DMS 273 treated with DMSO at 0.1 percent for 48 hours (cell line): ENCODE measurements around the gene TMPRSS2.
A peak's percentile ranks its signal among the peaks of the same experiment; 100 is the strongest.
"Not testable (repeated sequence)": the region's sequence is repeated elsewhere in the genome, so short reads cannot be mapped to it uniquely, and the experiment has no call there.

Experiments
- DNase-seq: peaks from one replicate; lab custom pipeline; 2025; lab: John Stamatoyannopoulos, UW

The TMPRSS2 gene

DNA sequence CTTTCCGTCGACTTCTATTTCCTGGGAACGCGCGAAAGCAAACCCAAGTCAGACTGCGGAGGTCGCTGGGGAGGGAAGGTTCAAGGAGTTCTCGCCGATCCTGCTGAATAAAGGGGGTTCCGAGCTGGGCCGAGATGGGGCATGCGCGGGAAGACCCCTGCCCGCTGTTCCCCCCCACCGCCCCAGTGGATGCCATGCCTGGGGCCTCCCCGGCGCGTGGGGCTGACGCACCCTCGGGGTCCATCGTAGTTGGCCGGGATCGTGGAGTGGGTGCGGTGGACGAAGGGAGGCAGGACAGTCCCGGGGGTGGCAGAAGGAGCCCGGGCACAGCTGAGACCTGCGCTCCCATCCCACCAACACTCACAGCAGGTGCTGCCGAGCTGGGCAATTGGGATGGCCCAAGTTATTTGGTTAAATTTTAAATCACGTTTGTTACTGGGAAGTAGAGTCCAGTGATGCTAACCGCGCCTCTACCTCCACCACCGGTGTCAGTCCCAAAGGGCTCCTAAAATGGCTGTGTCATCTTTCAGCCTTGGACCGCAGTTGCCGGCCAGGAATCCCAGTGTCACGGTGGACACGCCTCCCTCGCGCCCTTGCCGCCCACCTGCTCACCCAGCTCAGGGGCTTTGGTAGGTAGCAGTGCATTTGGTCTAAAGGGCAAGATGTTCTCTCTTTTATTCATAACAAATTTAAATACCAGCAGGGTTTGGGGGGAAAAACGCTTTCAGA is 81.1 kb downstream of the TMPRSS2 start:
- no peak for DNase-seq

DNA sequence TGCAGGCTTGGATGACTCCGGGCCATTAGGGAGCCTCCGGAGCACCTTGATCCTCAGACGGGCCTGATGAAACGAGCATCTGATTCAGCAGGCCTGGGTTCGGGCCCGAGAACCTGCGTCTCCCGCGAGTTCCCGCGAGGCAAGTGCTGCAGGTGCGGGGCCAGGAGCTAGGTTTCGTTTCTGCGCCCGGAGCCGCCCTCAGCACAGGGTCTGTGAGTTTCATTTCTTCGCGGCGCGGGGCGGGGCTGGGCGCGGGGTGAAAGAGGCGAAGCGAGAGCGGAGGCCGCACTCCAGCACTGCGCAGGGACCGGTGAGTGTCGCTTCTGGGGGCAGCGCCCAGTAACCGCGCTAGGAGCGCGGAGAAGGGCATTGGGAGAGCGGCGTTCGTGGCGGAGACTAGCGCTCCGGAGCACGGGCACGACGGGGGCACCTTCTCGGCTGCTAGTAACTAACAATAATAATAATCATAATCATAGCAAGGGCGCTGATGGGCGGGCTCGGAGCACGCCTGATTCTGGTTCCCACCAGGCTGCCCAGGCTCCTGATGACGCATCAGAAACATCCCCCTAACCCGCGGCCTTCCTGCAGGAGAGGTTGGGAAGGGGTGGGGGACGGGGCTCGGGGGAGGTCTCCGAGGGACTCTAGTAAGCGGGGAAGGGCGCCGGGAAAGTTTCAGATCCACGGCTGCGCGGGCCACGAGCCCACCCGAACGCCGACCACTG is 81.8 kb downstream of the TMPRSS2 start, which contains the start of gene MX1:
Gene MX1 (plus strand): TSS at position 286 of the 722 bp plus-strand sequence. CDS start 5,832 bp downstream, outside the sequence.
- no peak for DNase-seq

DNA sequence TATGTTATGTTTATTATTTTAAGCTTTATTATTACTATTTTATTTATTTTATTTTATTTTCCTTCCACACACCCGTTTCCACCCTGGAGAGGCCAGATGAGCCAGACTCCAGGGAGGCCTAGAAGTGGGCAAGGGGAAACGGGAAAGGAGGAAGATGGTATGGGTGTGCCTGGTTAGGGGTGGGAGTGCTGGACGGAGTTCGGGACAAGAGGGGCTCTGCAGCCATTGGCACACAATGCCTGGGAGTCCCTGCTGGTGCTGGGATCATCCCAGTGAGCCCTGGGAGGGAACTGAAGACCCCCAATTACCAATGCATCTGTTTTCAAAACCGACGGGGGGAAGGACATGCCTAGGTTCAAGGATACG is 82.4 kb downstream of the TMPRSS2 start:
- no peak for DNase-seq

DNA sequence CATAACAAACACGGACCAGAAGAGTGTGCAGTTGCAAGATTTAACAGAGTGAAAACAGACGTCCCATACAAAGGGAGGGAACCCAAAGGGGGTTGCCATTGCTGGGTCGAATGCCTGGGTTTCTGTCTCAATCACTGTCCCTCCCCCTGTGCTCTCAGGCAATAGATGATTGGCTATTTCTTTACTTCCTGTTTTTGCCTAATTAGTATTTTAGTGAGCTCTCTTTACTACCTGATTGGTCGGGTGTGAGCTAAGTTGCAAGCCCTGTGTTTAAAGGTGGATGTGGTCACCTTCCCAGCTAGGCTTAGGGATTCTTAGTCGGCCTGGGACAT is 84.7 kb downstream of the TMPRSS2 start:
- not testable (repeated sequence) for DNase-seq

DNA sequence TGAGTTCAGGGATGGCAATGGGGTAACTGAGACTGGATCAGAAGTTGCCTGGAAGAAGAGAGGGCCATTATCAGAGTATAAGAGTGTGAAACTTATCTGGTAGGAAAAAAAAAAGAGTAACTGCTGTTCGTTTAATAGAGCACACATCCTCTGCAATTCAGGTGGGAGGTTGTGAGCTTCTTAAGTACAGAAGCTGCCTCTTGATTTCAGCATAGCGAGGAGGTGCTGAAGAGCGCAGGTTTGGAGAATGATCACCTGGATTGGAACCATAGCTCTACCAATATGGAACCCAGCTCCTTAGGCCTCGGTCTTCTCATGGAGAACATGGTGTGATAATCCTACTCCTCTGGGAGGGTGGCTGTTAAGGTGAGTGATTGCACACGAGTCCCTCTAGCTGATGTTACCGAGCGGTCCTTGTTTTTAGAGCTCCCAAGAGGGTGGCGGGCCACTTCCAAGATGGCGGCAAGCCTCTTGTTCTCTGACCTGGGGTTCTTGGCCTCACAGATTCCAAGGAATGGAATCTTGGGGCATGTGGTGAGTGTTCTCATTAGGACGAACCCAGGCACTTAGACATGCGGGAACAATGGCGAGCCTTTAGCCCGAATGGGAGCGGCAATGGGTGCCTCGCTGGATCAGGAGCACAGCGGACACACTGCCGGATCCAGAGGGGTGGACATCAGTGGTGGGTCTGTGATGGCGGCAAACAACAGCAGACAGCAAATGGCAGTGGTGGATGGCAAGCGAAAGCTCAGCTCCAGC is 85.2 kb downstream of the TMPRSS2 start:
- no peak for DNase-seq

DNA sequence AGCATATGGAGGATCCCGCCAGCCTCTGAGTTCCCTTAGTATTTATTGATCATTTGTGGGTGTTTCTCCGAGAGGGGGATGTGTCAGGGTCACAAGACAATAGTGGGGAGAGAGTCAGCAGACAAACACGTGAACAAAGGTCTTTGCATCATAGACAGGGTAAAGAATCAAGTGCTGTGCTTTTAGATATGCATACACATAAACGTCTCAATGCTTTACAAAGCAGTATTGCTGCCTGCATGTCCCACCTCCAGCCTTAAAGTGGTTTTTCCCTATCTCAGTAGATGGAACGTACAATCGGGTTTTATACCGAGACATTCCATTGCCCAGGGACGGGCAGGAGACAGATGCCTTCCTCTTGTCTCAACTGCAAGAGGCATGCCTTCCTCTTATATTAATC is 87.0 kb downstream of the TMPRSS2 start:
- not testable (repeated sequence) for DNase-seq

DNA sequence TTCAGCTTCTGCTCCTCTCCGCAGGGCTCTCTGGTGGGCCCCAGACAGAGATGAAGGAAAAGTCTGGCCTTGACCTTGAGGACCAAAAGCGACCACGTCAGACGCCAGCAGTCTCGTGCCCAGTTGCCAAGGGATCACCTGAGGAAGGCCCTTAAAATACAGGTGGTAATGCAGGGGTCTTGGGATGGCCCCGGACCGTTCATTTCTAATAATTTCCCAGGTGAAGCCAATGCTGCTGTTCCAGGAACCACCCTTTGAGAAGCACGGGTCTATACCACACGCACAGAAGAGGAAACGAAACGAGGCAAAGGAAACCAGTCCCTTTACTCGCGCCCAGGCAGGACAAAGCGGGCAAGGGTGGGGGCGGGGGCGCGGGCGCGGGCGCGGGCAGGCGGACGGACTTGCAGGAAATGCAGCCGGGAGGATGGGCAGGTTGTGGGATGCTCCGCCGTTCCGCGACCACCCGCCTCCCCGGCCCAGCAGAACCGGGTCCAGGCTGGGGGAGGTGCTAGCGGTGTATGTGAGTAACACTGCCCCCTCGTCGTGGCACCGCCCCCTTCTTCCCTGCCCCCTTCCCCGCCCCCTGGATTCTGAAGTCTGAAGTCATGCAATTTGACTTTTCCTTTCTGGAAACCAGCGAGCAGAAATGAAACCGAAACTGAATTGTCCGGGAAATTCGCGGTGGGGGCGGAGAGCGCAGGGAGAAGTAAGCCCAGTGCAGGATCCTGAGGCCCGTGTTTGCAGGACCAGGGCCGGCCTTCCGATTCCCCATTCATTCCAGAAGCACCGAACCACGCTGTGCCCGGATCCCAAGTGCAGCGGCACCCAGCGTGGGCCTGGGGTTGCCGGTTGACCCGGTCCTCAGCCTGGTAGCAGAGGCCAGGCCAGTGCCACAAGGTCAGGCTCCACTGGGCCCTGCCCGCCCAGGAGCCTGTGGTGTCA is 87.8 kb downstream of the TMPRSS2 start:
- DNase-seq: peak; percentile 45

DNA sequence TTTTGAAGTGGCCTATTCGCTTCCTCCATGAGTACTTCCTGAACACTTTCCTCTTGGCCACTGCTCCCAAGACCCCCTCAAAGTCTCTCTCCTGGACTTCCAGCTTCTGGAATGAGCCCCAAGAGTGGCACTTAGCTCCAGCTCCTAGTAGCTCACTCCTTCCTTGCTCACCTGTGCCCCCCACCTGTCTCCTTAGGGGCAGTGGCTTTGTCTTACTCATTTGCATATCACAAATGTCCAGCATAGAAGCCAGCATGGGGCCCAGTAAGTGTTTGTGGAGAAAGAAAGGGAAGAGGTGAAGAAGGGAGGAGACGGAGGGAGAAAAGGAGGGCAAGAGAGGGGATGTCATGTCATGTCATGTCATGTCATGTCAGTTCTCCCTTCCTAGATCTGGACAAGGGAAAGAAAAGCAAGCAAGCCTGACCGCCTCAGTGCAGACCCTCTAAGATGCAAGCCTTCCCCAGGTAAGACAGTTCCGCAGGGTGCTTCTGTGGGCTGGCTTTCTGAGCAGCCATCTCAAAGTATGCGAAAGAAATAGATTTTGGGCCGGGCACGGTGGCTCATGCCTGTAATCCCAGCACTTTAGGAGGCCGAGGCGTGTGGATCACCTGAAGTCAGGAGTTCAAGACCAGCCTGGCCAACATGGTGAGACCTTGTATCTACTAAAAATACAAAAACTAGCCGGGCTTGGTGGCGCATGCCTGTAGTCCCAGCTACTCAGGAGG is 88.8 kb downstream of the TMPRSS2 start:
- DNase-seq: no peak

DNA sequence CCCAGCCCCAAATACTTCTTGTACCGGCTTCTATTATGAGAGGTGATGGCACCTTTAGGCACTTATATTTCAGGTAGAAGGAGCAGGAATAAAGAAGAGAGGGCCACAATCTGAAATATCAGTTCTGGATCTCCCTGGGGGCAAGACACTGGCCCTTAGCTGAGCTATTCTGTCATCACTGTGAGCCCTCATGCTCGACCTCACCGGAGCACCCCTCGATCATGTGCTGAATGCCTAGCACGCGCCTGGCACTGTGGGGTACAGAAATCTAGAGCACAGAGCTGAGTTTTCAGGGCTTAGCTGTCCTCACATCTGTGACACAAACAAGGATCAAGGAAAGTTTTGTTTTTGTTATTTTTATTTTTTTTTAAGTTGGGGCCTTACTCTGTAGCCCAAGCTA is 89.6 kb downstream of the TMPRSS2 start:
- DNase-seq: no peak

DNA sequence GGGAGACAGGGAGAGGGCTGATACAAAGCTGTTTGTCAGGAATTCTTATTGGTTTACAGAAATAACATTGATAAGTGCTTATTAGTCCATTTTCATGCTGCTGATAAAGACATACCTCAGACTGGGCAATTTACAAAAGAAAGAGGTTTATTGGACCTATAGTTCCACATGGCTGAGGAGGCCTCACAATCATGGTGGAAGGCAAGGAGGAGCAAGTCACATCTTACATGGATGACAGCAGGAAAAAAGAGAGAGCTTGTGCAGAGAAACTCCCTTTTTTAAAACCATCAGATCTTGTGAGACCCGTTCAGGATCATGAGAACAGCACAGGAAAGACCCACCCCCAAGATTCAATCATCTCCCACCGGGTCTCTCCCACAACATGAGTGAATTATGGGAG is 90.5 kb downstream of the TMPRSS2 start:
- not testable (repeated sequence) for DNase-seq
